ENCODE measurements around the gene ARHGAP19.

- no peak for TF ChIP-seq CTCF (IDR thresholded peaks at IDR 0.05)
- TF ChIP-seq EP300 (IDR thresholded peaks at IDR 0.05), result no peak
- TF ChIP-seq POLR2A (IDR thresholded peaks at IDR 0.05), result no peak
- no peak for TF ChIP-seq POLR2AphosphoS5 (IDR thresholded peaks at IDR 0.05)
These were observed 44.0 kb upstream of the ARHGAP19 start for GRCh38 chr10:97336446-97336845.
